ENCODE results near the gene DNMT3B.

Gene DNMT3B

DNA sequence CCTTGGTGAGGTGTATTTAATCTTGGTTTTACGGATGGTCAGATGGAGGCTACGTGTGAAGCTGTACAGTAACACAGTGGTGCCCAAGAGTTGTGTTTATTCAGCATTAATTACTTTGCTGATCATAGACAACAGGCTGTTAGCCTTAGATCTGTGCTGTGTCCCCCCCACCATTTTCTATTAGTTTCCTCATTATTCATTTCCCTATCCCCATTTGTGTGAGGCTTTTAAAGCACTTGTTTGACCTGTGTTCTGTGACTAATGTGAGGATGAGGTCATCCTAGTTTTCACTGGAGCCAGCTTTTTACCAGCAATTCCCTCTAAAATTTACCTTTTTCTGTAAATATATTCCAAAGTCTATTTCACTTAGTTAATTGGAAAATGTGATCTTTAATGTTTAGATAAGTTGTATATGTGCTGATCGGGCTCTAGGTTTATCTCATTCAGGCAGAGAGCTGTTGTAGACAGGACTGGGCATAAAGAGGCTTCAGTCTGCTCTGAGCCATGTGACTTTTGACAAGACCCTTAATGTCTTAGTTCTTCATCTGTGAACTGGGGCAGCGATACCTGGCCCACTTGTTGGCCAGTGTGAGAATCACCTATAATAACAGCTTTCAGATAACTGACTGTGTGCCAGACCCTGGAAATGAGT, 66.0 kb downstream of the DNMT3B start:
- H3K27ac ChIP-seq (ENCODE audit: low read depth, low read length) = no peak overlapping the region
- no peaks in the 10 kb centered on the region for H3K9me3 ChIP-seq (ENCODE audit: control insufficient read depth, insufficient read depth, low read length)
- no peak overlapping the region for H3K9ac ChIP-seq (ENCODE audit: low read depth, low read length)
- no peaks in the 10 kb centered on the region for H3K4me1 ChIP-seq (ENCODE audit: control insufficient read depth, insufficient read depth, low read length)
- peaks cover 66% of the 10 kb centered on the region for H3K36me3 ChIP-seq (ENCODE audit: control insufficient read depth, insufficient read depth, low read length)
- H3K27me3 ChIP-seq (ENCODE audit: control insufficient read depth, insufficient read depth, low read length) = no peaks in the 10 kb centered on the region
- H3K4me3 ChIP-seq (ENCODE audit: low read depth, low read length) = no peak overlapping the region

DNA sequence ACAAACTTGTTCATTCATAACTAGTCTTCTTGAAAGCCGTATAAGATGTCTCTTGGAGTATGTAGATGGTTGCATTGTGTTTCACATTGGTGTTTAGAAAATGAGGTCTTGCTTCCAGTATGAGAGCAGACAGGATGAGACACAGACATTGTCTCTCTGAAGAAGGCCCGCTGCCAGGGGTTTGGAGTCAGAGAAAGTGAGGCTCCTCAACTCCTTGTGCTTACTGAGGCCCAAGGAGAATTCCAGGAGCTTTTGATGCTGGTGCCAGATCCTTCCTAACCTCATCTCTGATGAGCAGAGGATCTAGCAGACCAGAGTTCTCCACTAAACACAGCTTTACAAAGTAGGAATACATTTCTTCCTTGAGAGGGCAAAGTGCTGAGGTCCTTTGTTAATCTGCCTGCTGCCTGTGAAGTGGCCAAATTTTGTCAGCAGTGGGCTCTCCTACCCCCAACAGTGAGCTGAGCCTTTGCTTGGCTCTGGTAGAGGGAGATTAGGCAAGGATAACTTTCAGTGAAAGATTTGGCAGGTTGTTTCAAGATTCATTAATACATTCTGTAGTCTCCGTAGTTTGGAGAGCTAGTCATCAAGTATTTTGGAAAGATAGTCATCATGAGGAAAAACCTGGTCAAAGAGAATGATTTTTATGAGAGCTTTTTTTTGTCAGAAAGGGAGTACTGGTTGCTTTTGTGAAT, 67.3 kb downstream of the DNMT3B start:
- Histone ChIP-seq H3K36me3 (ENCODE audit: control insufficient read depth, insufficient read depth, low read length) (peaks cover 79% of the 10 kb centered on the region), H3K4me3 (ENCODE audit: low read depth, low read length) (no peak overlapping the region), H3K9ac (ENCODE audit: low read depth, low read length) (no peak overlapping the region), H3K27ac (ENCODE audit: low read depth, low read length) (no peak overlapping the region), H3K27me3 (ENCODE audit: control insufficient read depth, insufficient read depth, low read length) (no peaks in the 10 kb centered on the region), H3K9me3 (ENCODE audit: control insufficient read depth, insufficient read depth, low read length) (no peaks in the 10 kb centered on the region), H3K4me1 (ENCODE audit: control insufficient read depth, insufficient read depth, low read length) (no peaks in the 10 kb centered on the region)

DNA sequence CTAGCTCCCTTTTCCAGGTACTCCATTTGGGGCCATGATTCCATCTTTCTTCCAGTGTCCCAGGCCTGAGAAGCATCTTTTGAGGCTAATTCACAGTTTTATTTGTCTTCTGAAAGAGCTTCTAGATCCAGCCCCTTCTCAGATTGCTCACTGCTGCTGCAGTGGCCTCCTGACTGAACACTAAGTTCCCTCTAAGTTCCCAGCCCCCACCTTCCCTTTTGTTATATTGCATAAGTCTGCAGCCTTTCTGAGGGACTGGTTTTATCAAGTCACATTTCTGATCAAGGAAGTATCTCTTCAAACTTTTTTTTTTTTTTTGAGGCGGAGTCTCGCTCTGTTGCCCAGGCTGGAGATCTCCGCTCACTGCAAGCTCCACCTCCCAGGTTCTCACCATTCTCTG, 68.3 kb downstream of the DNMT3B start:
- Histone ChIP-seq H3K4me1 (ENCODE audit: control insufficient read depth, insufficient read depth, low read length) (no peaks in the 10 kb centered on the region), H3K9me3 (ENCODE audit: control insufficient read depth, insufficient read depth, low read length) (no peaks in the 10 kb centered on the region), H3K27ac (ENCODE audit: low read depth, low read length) (no peak overlapping the region), H3K4me3 (ENCODE audit: low read depth, low read length) (no peak overlapping the region), H3K9ac (ENCODE audit: low read depth, low read length) (no peak overlapping the region), H3K27me3 (ENCODE audit: control insufficient read depth, insufficient read depth, low read length) (no peaks in the 10 kb centered on the region), H3K36me3 (ENCODE audit: control insufficient read depth, insufficient read depth, low read length) (peaks cover 86% of the 10 kb centered on the region)

DNA sequence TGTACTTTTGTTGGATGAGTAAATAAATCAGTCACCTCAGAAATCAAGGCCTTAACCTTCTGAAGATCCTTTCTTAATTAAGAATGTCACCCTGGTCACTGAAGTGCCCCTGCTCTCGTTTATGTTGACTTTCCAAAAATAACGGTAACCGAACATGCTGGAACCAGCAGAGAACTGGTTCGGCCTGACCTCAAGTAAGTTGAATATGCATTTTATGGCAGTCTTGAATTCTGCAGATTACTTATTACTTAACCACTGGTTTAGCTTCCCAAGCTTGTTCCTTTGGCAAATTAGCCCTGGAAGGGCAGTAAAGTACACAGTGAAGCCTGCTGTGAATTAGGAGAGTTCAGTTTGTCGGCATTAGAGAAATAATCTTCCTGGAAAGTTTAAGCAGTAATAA, 69.8 kb downstream of the DNMT3B start:
- H3K36me3 ChIP-seq (ENCODE audit: control insufficient read depth, insufficient read depth, low read length) = peaks cover 88% of the 10 kb centered on the region
- H3K9me3 ChIP-seq (ENCODE audit: control insufficient read depth, insufficient read depth, low read length) = no peaks in the 10 kb centered on the region

DNA sequence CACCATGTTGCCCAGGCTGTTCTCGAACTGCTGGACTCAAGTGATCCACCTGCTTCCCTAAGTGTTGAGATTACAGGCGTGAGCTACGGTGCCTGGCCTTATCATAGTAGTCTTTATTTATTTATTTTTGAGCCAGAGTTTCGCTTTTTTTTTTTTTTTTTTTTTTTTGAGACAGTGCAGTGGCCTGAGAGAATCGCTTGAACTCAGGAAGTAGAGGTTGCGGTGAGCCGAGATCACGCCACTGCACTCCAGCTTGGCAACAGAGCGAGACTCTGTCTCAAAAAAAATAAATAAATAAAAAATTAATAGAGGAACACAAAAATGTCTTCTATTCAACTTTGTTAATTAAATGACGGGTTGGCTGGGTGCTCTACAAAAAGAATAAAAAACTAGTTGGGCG, 70.5 kb downstream of the DNMT3B start:
- peaks cover 88% of the 10 kb centered on the region for H3K36me3 ChIP-seq (ENCODE audit: control insufficient read depth, insufficient read depth, low read length)
- no peak overlapping the region for H3K27ac ChIP-seq (ENCODE audit: low read depth, low read length)
- H3K4me1 ChIP-seq (ENCODE audit: control insufficient read depth, insufficient read depth, low read length) = no peaks in the 10 kb centered on the region
- H3K9ac ChIP-seq (ENCODE audit: low read depth, low read length) = no peak overlapping the region
- no peak overlapping the region for H3K4me3 ChIP-seq (ENCODE audit: low read depth, low read length)
- no peaks in the 10 kb centered on the region for H3K27me3 ChIP-seq (ENCODE audit: control insufficient read depth, insufficient read depth, low read length)
- no peaks in the 10 kb centered on the region for H3K9me3 ChIP-seq (ENCODE audit: control insufficient read depth, insufficient read depth, low read length)

More for the DNA sequence above, 69.8 kb downstream of the DNMT3B start:
- Histone ChIP-seq H3K4me3 (ENCODE audit: low read depth, low read length) (no peak overlapping the region), H3K27ac (ENCODE audit: low read depth, low read length) (no peak overlapping the region), H3K4me1 (ENCODE audit: control insufficient read depth, insufficient read depth, low read length) (no peaks in the 10 kb centered on the region), H3K27me3 (ENCODE audit: control insufficient read depth, insufficient read depth, low read length) (no peaks in the 10 kb centered on the region), H3K9ac (ENCODE audit: low read depth, low read length) (no peak overlapping the region)

DNA sequence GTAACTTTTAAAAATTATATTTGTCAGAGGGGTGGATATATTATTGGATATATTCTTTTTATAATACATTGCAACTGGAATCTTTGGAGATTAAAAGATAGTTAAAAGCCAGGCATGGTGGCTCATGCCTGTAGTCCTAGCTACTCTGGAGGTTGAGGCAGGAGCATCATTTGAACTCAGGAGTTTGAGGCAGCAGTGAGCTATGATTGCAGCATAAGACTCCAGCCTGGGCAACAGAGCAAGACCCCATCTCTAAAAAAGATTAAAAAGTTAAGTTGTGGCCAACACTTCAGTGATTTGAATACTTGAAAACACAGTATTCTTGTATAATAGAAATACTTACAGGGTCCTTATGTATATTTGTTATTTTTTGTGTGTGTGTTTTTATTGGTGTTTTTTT, 72.8 kb downstream of the DNMT3B start:
- Histone ChIP-seq H3K4me1 (ENCODE audit: control insufficient read depth, insufficient read depth, low read length) (no peaks in the 10 kb centered on the region), H3K9ac (ENCODE audit: low read depth, low read length) (no peak overlapping the region), H3K27me3 (ENCODE audit: control insufficient read depth, insufficient read depth, low read length) (no peaks in the 10 kb centered on the region), H3K27ac (ENCODE audit: low read depth, low read length) (no peak overlapping the region), H3K9me3 (ENCODE audit: control insufficient read depth, insufficient read depth, low read length) (no peaks in the 10 kb centered on the region), H3K36me3 (ENCODE audit: control insufficient read depth, insufficient read depth, low read length) (peaks cover 89% of the 10 kb centered on the region), H3K4me3 (ENCODE audit: low read depth, low read length) (no peak overlapping the region)

DNA sequence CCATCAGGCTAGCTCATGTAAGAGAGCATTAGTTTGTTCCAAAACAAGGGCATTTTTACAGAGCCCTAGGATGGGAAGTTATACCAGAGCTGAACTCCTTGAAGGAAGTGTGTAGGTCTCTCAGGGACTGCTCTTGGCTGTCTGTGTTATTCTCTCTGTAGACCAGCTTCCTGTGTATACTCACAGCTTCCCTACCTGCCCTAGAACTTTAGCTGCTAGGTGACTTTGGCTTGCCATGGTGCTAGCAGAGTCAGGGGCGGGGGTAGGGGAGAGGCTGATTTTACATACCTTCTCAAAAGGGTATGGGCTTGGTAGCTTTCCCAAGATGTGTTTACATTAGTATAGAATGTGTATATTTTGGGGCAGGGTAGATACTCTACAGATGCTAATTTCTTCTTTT, 75.0 kb downstream of the DNMT3B start:
- Histone ChIP-seq H3K4me1 (ENCODE audit: control insufficient read depth, insufficient read depth, low read length) (no peaks in the 10 kb centered on the region), H3K9ac (ENCODE audit: low read depth, low read length) (no peak overlapping the region), H3K9me3 (ENCODE audit: control insufficient read depth, insufficient read depth, low read length) (no peaks in the 10 kb centered on the region), H3K36me3 (ENCODE audit: control insufficient read depth, insufficient read depth, low read length) (peaks cover 90% of the 10 kb centered on the region), H3K27me3 (ENCODE audit: control insufficient read depth, insufficient read depth, low read length) (no peaks in the 10 kb centered on the region), H3K4me3 (ENCODE audit: low read depth, low read length) (no peak overlapping the region), H3K27ac (ENCODE audit: low read depth, low read length) (no peak overlapping the region)

DNA sequence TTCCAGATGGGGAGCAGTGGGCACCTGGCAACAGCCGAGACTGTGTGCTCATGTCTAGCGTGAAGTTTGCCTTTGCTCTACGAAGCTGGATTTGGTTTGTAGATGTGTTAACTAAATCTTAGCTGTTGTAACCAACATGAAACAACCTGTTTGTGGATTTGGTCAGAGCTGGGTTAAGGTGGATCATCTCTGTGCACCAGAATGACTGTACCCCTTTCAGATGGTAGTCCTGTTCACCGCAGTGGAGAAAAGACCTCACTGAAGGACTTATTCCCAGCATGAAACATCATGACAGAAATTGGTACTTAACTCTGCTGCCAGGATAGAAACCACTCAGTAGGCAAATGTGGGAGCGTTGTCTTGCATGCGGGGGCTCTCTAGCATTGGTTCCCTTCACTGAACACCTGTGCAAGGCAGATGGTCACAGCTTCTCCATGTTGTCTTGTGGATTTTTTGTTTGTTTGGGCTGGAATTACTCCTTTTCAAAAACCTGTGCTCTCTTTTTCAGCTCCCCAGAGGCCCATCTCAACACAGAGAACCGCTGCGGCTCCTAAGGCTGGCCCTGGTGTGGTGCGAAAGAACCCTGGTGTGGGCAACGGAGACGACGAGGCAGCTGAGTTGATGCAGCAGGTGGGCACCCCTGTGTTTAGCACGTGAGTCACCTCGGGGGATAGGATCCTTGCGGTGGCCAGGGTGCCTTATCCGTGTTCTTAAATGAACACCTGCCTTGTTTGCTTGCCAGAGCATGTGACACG, 77.2 kb downstream of the DNMT3B start:
- H3K27me3 ChIP-seq (ENCODE audit: control insufficient read depth, insufficient read depth, low read length) = no peaks in the 10 kb centered on the region
- H3K27ac ChIP-seq (ENCODE audit: low read depth, low read length) = no peak overlapping the region
- H3K4me3 ChIP-seq (ENCODE audit: low read depth, low read length) = no peak overlapping the region
- peaks cover 89% of the 10 kb centered on the region for H3K36me3 ChIP-seq (ENCODE audit: control insufficient read depth, insufficient read depth, low read length)
- H3K9me3 ChIP-seq (ENCODE audit: control insufficient read depth, insufficient read depth, low read length) = no peaks in the 10 kb centered on the region
- H3K9ac ChIP-seq (ENCODE audit: low read depth, low read length) = no peak overlapping the region
- H3K4me1 ChIP-seq (ENCODE audit: control insufficient read depth, insufficient read depth, low read length) = no peaks in the 10 kb centered on the region

DNA sequence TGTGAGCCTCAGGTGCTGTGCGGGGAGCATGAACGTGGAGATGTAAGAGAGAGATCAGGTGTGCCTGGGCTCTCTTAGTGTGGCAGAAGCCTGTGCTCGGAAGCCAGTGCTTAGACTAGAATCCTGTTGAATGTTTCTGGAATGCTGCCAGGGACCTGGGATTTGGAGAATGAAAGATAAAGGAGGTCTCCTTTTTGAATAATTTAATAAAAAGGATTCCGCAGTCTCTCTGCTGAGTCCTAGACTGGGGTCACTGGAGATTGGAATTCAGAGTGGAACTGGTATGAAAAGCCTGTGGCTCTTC, 77.7 kb downstream of the DNMT3B start:
- H3K4me1 ChIP-seq (ENCODE audit: control insufficient read depth, insufficient read depth, low read length) = no peaks in the 10 kb centered on the region
- peaks cover 89% of the 10 kb centered on the region for H3K36me3 ChIP-seq (ENCODE audit: control insufficient read depth, insufficient read depth, low read length)
- H3K27ac ChIP-seq (ENCODE audit: low read depth, low read length) = no peak overlapping the region
- H3K27me3 ChIP-seq (ENCODE audit: control insufficient read depth, insufficient read depth, low read length) = no peaks in the 10 kb centered on the region
- no peak overlapping the region for H3K4me3 ChIP-seq (ENCODE audit: low read depth, low read length)
- no peak overlapping the region for H3K9ac ChIP-seq (ENCODE audit: low read depth, low read length)
- no peaks in the 10 kb centered on the region for H3K9me3 ChIP-seq (ENCODE audit: control insufficient read depth, insufficient read depth, low read length)

DNA sequence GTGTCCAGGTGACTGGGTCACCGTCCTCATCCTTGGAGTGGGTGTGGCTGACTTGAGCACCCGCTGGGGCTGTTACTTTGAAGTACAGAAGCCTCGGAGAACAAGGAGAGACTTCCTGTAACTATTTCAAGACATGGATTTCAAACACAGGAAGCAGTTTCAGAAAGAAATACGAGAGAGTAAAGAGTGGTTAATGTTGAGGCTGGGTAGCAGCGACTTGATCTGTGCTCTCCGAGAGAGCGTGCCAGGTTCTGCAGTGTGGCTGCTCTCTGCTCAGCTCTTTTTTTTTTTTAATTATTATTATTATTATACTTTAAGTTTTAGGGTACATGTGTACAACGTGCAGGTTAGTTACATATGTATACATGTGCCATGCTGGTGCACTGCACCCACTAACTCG, 79.0 kb downstream of the DNMT3B start:
- no peak overlapping the region for H3K27ac ChIP-seq (ENCODE audit: low read depth, low read length)
- H3K9ac ChIP-seq (ENCODE audit: low read depth, low read length) = no peak overlapping the region
- H3K36me3 ChIP-seq (ENCODE audit: control insufficient read depth, insufficient read depth, low read length) = peaks cover 92% of the 10 kb centered on the region
- no peak overlapping the region for H3K4me3 ChIP-seq (ENCODE audit: low read depth, low read length)
- no peaks in the 10 kb centered on the region for H3K9me3 ChIP-seq (ENCODE audit: control insufficient read depth, insufficient read depth, low read length)
- no peaks in the 10 kb centered on the region for H3K4me1 ChIP-seq (ENCODE audit: control insufficient read depth, insufficient read depth, low read length)
- H3K27me3 ChIP-seq (ENCODE audit: control insufficient read depth, insufficient read depth, low read length) = no peaks in the 10 kb centered on the region

DNA sequence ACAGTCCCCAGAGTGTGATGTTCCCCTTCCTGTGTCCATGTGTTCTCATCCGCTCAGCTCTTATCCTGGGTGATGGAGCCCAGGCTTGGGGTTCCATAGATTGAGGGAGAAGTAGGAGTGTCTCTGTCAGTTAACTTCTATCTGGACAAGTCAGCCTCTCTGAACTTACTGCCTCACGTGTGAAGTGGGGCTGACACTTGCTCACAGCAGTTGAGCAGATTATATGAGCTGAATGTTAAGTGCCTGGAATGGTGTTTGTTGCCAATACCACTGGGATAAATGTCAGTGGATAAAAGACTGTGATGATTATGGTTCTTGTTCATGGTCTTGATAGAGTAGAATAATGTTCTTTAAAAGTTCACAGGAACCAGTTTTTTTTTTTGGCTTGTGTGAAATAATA, 79.4 kb downstream of the DNMT3B start:
- Histone ChIP-seq H3K27me3 (ENCODE audit: control insufficient read depth, insufficient read depth, low read length) (no peaks in the 10 kb centered on the region), H3K9ac (ENCODE audit: low read depth, low read length) (no peak overlapping the region), H3K9me3 (ENCODE audit: control insufficient read depth, insufficient read depth, low read length) (no peaks in the 10 kb centered on the region), H3K4me1 (ENCODE audit: control insufficient read depth, insufficient read depth, low read length) (no peaks in the 10 kb centered on the region), H3K27ac (ENCODE audit: low read depth, low read length) (no peak overlapping the region), H3K36me3 (ENCODE audit: control insufficient read depth, insufficient read depth, low read length) (peaks cover 92% of the 10 kb centered on the region), H3K4me3 (ENCODE audit: low read depth, low read length) (no peak overlapping the region)
